ELR (cell line): ENCODE measurements around the gene AMER2.

Source experiments
- DNase-seq: peaks from one replicate; pipeline ENCODE4 v3.0.0-alpha.2; 2015; ENCODE audit warnings: low read depth

Gene AMER2

GRCh38 chr13:25151626-25152195, 20.4 kb downstream of the AMER2 start:
- no peak for DNase-seq

- no peak for DNase-seq
Measured at GRCh38 chr13:25149711-25150110, 22.4 kb downstream of the AMER2 start.

GRCh38 chr13:25148402-25148771, 23.7 kb downstream of the AMER2 start:
- no peak for DNase-seq

GRCh38 chr13:25147638-25148401, 24.3 kb downstream of the AMER2 start:
- DNase-seq: no peak

- no peak for DNase-seq
Measured at GRCh38 chr13:25143706-25144105, 28.4 kb downstream of the AMER2 start.

- no peak for DNase-seq
Measured at GRCh38 chr13:25141042-25141441, 31.0 kb downstream of the AMER2 start.

- DNase-seq: no peak
Measured at GRCh38 chr13:25137788-25138115, 34.3 kb downstream of the AMER2 start.

GRCh38 chr13:25136880-25137787, 35.0 kb downstream of the AMER2 start:
- DNase-seq: no peak

GRCh38 chr13:25135896-25136295, 36.2 kb downstream of the AMER2 start:
- no peak for DNase-seq

- DNase-seq: no peak
Measured at GRCh38 chr13:25132751-25133390, 39.2 kb downstream of the AMER2 start.

GRCh38 chr13:25131881-25132420, 40.1 kb downstream of the AMER2 start:
- DNase-seq: no peak

- DNase-seq: no peak
Measured at GRCh38 chr13:25130944-25131343, 41.1 kb downstream of the AMER2 start.

- no peak for DNase-seq
Measured at GRCh38 chr13:25118378-25118905, 53.6 kb downstream of the AMER2 start.

GRCh38 chr13:25117312-25117711, 54.8 kb downstream of the AMER2 start:
- DNase-seq: no peak

- DNase-seq: no peak
Measured at GRCh38 chr13:25116044-25116443, 56.0 kb downstream of the AMER2 start.

- peak; percentile 68 for DNase-seq
Measured at GRCh38 chr13:25114220-25114619, 57.9 kb downstream of the AMER2 start.

- DNase-seq: no peak
Measured at GRCh38 chr13:25112695-25113255, 59.3 kb downstream of the AMER2 start.
